Fibroblast of lung (primary cell): ENCODE measurements around the gene DR1. TPM values are rescaled to one million over a fixed set of nuclear protein-coding genes. Genes with fewer than 3 reads are reported as not detected.

Source experiments
- DNase-seq, 2 donors: peaks; one replicate each; pipeline versions ENCODE4 v3.0.0 to v3.0.0-alpha.2; 2010; ENCODE audit warnings: low read depth in 2 of 2
- H2AFZ ChIP-seq: 2 replicates; pipeline ENCODE4 v1.5.1; 2012; ENCODE audit warnings: low read length, control low read depth, inconsistent platforms
- H3K27ac ChIP-seq: 2 replicates; pipeline ENCODE4 v1.5.1; 2011; ENCODE audit warnings: low read length, control low read depth; ENCODE audit not compliant: insufficient read depth
- H3K27me3 ChIP-seq: 2 replicates; pipeline ENCODE4 v1.5.1; 2011; ENCODE audit warnings: mild to moderate bottlenecking, low read length; ENCODE audit not compliant: control insufficient read depth, insufficient read depth
- H3K36me3 ChIP-seq: 2 replicates; pipeline ENCODE4 v1.5.1; 2011; ENCODE audit warnings: low read length; ENCODE audit not compliant: control insufficient read depth, insufficient read depth
- H3K4me1 ChIP-seq: 2 replicates; pipeline ENCODE4 v1.5.1; 2011; ENCODE audit warnings: low read length; ENCODE audit not compliant: control insufficient read depth, insufficient read depth; ENCODE audit errors: extremely low read depth
- H3K4me2 ChIP-seq: 2 replicates; pipeline ENCODE4 v1.5.1; 2011; ENCODE audit warnings: low read length, control low read depth; ENCODE audit not compliant: insufficient read depth; ENCODE audit errors: extremely low read depth
- H3K4me3 ChIP-seq, 4 experiments: fragments of 200-600 bp in 1 of 4; sonication (generic) in 1 of 4; replicated peaks in 1 of 4; 2 replicates each; pipeline ENCODE4 v1.5.1; 2011 to 2016; ENCODE audit warnings: low read length in 4 of 4, low read depth in 3 of 4, mild to moderate bottlenecking in 3 of 4, control low read depth in 2 of 4, inconsistent platforms in 1 of 4, mixed read lengths in 1 of 4; ENCODE audit not compliant: insufficient read depth in 1 of 4; ENCODE audit errors: control extremely low read depth in 1 of 4
- H3K79me2 ChIP-seq: 2 replicates; pipeline ENCODE4 v1.5.1; 2012; ENCODE audit warnings: mild to moderate bottlenecking, low read length, inconsistent platforms; ENCODE audit not compliant: control insufficient read depth, insufficient read depth
- H3K9ac ChIP-seq: 2 replicates; pipeline ENCODE4 v1.5.1; 2011; ENCODE audit warnings: mild to moderate bottlenecking, low read length, control low read depth; ENCODE audit not compliant: insufficient read depth
- H3K9me3 ChIP-seq: 2 replicates; pipeline ENCODE4 v1.5.1; 2012; ENCODE audit warnings: low read depth, low read length; ENCODE audit not compliant: control insufficient read depth, insufficient read depth
- H4K20me1 ChIP-seq: 2 replicates; pipeline ENCODE4 v1.5.1; 2011; ENCODE audit warnings: low read length; ENCODE audit not compliant: control insufficient read depth, insufficient read depth; ENCODE audit errors: extremely low read depth
- EZH2 ChIP-seq: IDR thresholded peaks from 2 replicates; pipeline ENCODE4 v1.5.1; 2012; ENCODE audit warnings: low read length, control low read depth, mild to moderate bottlenecking; ENCODE audit errors: missing control alignments
- polyA plus RNA-seq, 2 donors: library from polyadenylated mRNA; depleted of rRNA in 1 of 2; stranded (reverse) in 1 of 2; unstranded in 1 of 2; fragments of >200 nt; gene quantifications; 2 replicates each; pipeline ENCODE4 v1.2.1, GENCODE V29; 2011 to 2012; ENCODE audit warnings: missing spikeins in 1 of 2
- total RNA-seq: library from RNA; depleted of rRNA; stranded (reverse); fragments of >200 nt; gene quantifications from 2 replicates; pipeline ENCODE4 v1.2.1, GENCODE V29; 2014
- TF ChIP-seq, protein P1 (sequence below), 2 donors: IDR thresholded peaks in 1 of 2; conservative IDR thresholded peaks in 1 of 2; 1 replicate in 1 of 2; 2 replicates in 1 of 2; pipeline ENCODE4 v1.5.1; 2011 to 2012; ENCODE audit warnings: low read length in 2 of 2, control low read depth in 1 of 2, inconsistent platforms in 1 of 2, low read depth in 1 of 2, mild to moderate bottlenecking in 1 of 2

Gene DR1
- total and polyA plus RNA-seq, 2 donors (not counting 1 experiment from before 2014, with no cell fraction given): 35.0 to 41.2 TPM

DNA sequence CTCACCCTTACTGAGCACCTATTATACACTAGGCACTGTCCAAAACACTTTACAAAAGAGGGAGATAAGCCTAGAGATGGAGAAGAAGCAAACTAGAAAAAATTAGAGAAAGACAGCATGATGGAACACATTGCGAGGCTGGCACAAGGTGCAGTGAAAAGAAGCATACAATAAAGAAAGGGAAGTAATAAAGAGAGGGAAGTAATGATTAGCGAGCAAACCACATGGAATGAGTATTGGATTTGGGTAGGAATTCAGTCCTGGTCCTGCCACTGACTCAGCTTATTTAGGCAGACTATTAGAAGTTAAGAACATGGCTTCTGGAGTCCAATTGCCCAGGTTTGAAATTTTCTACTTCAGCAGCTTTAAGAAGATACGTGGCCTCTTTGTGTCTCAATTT lies 69.6 kb downstream of the DR1 start:
- H3K4me2 ChIP-seq: no peak overlapping the region
- no peaks in the 10 kb centered on the region for H3K27me3 ChIP-seq
- no peak for DNase-seq
- no peaks in the 10 kb centered on the region for H3K9me3 ChIP-seq
- no peak overlapping the region for H3K27ac ChIP-seq
- no peaks in the 10 kb centered on the region for H3K36me3 ChIP-seq
- no peak overlapping the region for H3K4me3 ChIP-seq
- H4K20me1 ChIP-seq: no peaks in the 10 kb centered on the region
- H3K4me1 ChIP-seq: no peaks in the 10 kb centered on the region
- no peak overlapping the region for H2AFZ ChIP-seq
- H3K9ac ChIP-seq: no peak overlapping the region
- TF ChIP-seq, protein P1, sequence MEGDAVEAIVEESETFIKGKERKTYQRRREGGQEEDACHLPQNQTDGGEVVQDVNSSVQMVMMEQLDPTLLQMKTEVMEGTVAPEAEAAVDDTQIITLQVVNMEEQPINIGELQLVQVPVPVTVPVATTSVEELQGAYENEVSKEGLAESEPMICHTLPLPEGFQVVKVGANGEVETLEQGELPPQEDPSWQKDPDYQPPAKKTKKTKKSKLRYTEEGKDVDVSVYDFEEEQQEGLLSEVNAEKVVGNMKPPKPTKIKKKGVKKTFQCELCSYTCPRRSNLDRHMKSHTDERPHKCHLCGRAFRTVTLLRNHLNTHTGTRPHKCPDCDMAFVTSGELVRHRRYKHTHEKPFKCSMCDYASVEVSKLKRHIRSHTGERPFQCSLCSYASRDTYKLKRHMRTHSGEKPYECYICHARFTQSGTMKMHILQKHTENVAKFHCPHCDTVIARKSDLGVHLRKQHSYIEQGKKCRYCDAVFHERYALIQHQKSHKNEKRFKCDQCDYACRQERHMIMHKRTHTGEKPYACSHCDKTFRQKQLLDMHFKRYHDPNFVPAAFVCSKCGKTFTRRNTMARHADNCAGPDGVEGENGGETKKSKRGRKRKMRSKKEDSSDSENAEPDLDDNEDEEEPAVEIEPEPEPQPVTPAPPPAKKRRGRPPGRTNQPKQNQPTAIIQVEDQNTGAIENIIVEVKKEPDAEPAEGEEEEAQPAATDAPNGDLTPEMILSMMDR (conservative IDR thresholded peaks at IDR 0.05 in 1 of 2, IDR thresholded peaks at IDR 0.05 in 1 of 2; ENCODE audit: low read depth in 1 of 2, low read length in 2 of 2): no peak
- TF ChIP-seq EZH2: no peak
- H3K79me2 ChIP-seq: no peaks in the 10 kb centered on the region

DNA sequence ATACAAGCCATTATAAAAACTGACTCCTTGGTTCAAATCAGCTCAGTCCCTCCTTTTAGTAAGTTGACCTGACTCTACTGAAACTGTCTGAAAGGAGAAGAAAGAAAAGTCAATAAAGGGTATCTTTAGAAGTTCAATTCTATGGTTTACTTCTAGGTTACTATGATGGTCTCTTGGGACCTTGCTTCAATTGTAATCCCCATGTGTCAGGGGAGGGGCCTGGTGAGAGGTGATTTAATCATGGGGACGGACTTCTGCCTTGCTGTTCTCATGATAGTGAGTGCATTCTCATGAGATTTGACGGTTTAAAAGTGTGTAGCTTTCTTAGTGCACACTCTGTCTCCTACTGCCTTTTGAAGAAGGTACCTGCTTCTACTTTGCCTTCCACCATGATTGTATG lies 70.5 kb downstream of the DR1 start:
- no peaks in the 10 kb centered on the region for H3K36me3 ChIP-seq
- no peak overlapping the region for H3K9ac ChIP-seq
- no peak overlapping the region for H3K4me2 ChIP-seq
- no peaks in the 10 kb centered on the region for H3K27me3 ChIP-seq
- H3K27ac ChIP-seq: no peak overlapping the region
- TF ChIP-seq, protein P1 (conservative IDR thresholded peaks at IDR 0.05 in 1 of 2, IDR thresholded peaks at IDR 0.05 in 1 of 2; ENCODE audit: low read depth in 1 of 2, low read length in 2 of 2): no peak
- TF ChIP-seq EZH2: no peak
- no peaks in the 10 kb centered on the region for H4K20me1 ChIP-seq
- no peaks in the 10 kb centered on the region for H3K79me2 ChIP-seq
- H3K4me1 ChIP-seq: no peaks in the 10 kb centered on the region
- no peak overlapping the region for H3K4me3 ChIP-seq
- DNase-seq: no peak
- no peaks in the 10 kb centered on the region for H3K9me3 ChIP-seq
- H2AFZ ChIP-seq: no peak overlapping the region

Other genes with a start within 250 kb of the DR1 start
- gene TMED5, start 165.5 kb upstream of the DR1 start, total RNA-seq: 65.2 and 82.6 TPM in 2 replicates
- gene TMED5, start 165.5 kb upstream of the DR1 start, polyA plus RNA-seq: 54.7 and 56.0 TPM in 2 replicates
- 15.4 and 17.2 TPM in 2 replicates for gene CCDC18, start 165.2 kb upstream of the DR1 start, total RNA-seq
- gene CCDC18, start 165.2 kb upstream of the DR1 start, polyA plus RNA-seq: 3.1 and 6.6 TPM in 2 replicates
- gene FNBP1L, start 102.2 kb downstream of the DR1 start, total RNA-seq: 3.0 and 11.6 TPM in 2 replicates
- gene FNBP1L, start 102.2 kb downstream of the DR1 start, polyA plus RNA-seq: 4.1 and 8.7 TPM in 2 replicates